GM12878 (cell line): ENCODE results near the gene DCLRE1B.

Experiments
- BRCA1 ChIP-seq: IDR thresholded peaks from 2 replicates; pipeline ENCODE4 v1.6.1; 2011; ENCODE audit warnings: low read depth, low read length, improper control_type of control experiment
- CEBPB ChIP-seq, 2 experiments: fragments of 150-350 bp in 1 of 2; IDR thresholded peaks; 2 replicates each; pipeline ENCODE4 v1.6.1; 2012 to 2014; ENCODE audit warnings: low read depth in 2 of 2, low read length in 2 of 2, borderline replicate concordance in 1 of 2, inconsistent platforms in 1 of 2
- EP300 ChIP-seq, 2 experiments: fragments of 150-350 bp in 1 of 2; IDR thresholded peaks; 2 replicates each; pipeline ENCODE4 v1.6.1; 2011 to 2012; ENCODE audit warnings: low read depth in 2 of 2, low read length in 2 of 2, borderline replicate concordance in 1 of 2, improper control_type of control experiment in 1 of 2, inconsistent platforms in 1 of 2; ENCODE audit not compliant: control insufficient read depth in 1 of 2
- HDAC6 ChIP-seq: fragments of 200-600 bp; sonication (generic); IDR thresholded peaks from one replicate; pipeline ENCODE4 v1.8.0; 2017; ENCODE audit warnings: antibody characterized with exemption; ENCODE audit not compliant: unreplicated experiment
- NR2F1 ChIP-seq: fragments of 450-650 bp; conservative IDR thresholded peaks from 2 replicates; pipeline ENCODE4 v1.6.1; 2017; ENCODE audit warnings: mild to moderate bottlenecking
- RCOR1 ChIP-seq: conservative IDR thresholded peaks from 2 replicates; pipeline ENCODE4 v1.6.1; 2012; ENCODE audit warnings: low read depth, low read length, improper control_type of control experiment
- SIN3A ChIP-seq: IDR thresholded peaks from 2 replicates; pipeline ENCODE4 v1.6.1; 2012; ENCODE audit warnings: low read depth, low read length, improper control_type of control experiment
- SREBF1 ChIP-seq: IDR thresholded peaks from 2 replicates; pipeline ENCODE4 v1.6.1; 2012; ENCODE audit warnings: mild to moderate bottlenecking, low read length
- ZSCAN29 ChIP-seq: fragments of 450-650 bp; IDR thresholded peaks from 2 replicates; pipeline ENCODE4 v1.6.1; 2017; ENCODE audit warnings: mild to moderate bottlenecking, moderate library complexity
- TF ChIP-seq, protein P1 (sequence below), 3 experiments: IDR thresholded peaks in 2 of 3; conservative IDR thresholded peaks in 1 of 3; 2 replicates each; pipeline ENCODE4 v1.5.1; 2011; ENCODE audit warnings: low read depth in 3 of 3, low read length in 3 of 3, mild to moderate bottlenecking in 3 of 3, control low read depth in 2 of 3, moderate library complexity in 2 of 3, inconsistent platforms in 1 of 3, mixed read lengths in 1 of 3; ENCODE audit not compliant: control insufficient read depth in 2 of 3, insufficient read depth in 1 of 3; ENCODE audit errors: extremely low read depth in 1 of 3
- TF ChIP-seq, protein P2 (sequence below): IDR thresholded peaks from 2 replicates; pipeline ENCODE4 v1.6.1; 2012; ENCODE audit warnings: low read depth, low read length, improper control_type of control experiment

DNA sequence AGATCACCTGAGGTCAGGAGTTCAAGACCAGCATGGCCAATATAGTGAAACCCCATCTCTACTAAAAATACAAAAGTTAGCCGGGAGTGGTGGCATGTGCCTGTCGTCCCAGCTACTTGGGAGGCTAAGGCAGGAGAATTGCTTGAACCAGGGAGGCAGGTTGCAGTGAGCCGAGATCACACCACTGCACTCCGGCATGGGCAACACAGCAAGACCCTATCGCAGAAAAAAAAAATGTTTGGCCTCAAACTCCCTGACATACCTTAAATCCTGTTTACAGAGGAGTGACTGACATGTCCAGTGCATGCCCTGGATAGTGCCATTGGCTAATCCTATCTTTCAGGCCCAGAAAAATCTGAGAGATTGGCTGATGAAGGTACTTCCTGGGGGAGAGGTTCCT, 11.8 kb downstream of the DCLRE1B start:
- no peak for TF ChIP-seq NR2F1
- TF ChIP-seq ZSCAN29 = no peak
- TF ChIP-seq EP300 (IDR thresholded peaks at IDR 0.05; ENCODE audit: borderline replicate concordance in 1 of 2, control insufficient read depth in 1 of 2, low read depth in 2 of 2, low read length in 2 of 2) = no peak
- TF ChIP-seq HDAC6 = no peak
- no peak for TF ChIP-seq BRCA1
- TF ChIP-seq CEBPB (IDR thresholded peaks at IDR 0.05; ENCODE audit: borderline replicate concordance in 1 of 2, low read depth in 2 of 2, low read length in 2 of 2) = no peak
- TF ChIP-seq SIN3A = no peak
- TF ChIP-seq, protein P1, sequence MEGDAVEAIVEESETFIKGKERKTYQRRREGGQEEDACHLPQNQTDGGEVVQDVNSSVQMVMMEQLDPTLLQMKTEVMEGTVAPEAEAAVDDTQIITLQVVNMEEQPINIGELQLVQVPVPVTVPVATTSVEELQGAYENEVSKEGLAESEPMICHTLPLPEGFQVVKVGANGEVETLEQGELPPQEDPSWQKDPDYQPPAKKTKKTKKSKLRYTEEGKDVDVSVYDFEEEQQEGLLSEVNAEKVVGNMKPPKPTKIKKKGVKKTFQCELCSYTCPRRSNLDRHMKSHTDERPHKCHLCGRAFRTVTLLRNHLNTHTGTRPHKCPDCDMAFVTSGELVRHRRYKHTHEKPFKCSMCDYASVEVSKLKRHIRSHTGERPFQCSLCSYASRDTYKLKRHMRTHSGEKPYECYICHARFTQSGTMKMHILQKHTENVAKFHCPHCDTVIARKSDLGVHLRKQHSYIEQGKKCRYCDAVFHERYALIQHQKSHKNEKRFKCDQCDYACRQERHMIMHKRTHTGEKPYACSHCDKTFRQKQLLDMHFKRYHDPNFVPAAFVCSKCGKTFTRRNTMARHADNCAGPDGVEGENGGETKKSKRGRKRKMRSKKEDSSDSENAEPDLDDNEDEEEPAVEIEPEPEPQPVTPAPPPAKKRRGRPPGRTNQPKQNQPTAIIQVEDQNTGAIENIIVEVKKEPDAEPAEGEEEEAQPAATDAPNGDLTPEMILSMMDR (IDR thresholded peaks at IDR 0.05 in 2 of 3, conservative IDR thresholded peaks at IDR 0.05 in 1 of 3; ENCODE audit: control insufficient read depth in 2 of 3, extremely low read depth in 1 of 3, insufficient read depth in 1 of 3, low read depth in 3 of 3, low read length in 3 of 3) = no peak
- no peak for TF ChIP-seq SREBF1
- no peak for TF ChIP-seq RCOR1
- TF ChIP-seq, protein P2, sequence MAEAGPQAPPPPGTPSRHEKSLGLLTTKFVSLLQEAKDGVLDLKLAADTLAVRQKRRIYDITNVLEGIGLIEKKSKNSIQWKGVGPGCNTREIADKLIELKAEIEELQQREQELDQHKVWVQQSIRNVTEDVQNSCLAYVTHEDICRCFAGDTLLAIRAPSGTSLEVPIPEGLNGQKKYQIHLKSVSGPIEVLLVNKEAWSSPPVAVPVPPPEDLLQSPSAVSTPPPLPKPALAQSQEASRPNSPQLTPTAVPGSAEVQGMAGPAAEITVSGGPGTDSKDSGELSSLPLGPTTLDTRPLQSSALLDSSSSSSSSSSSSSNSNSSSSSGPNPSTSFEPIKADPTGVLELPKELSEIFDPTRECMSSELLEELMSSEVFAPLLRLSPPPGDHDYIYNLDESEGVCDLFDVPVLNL = no peak
